Stimulated activated CD8-positive, alpha-beta memory T cell treated with anti-CD3 and anti-CD28 coated beads, Interleukin-7, amount 100 ng/mL, for 4 hours (primary cell): ENCODE results near the gene OBSCN.

Experiments
- DNase-seq, 2 donors: peaks; one replicate each; pipeline ENCODE4 v3.0.0-alpha.2; 2020; ENCODE audit warnings: low read depth in 2 of 2

Gene OBSCN

GRCh38 chr1:228276174-228276831 is 68.5 kb downstream of the OBSCN start:
- no peak for DNase-seq

DNA sequence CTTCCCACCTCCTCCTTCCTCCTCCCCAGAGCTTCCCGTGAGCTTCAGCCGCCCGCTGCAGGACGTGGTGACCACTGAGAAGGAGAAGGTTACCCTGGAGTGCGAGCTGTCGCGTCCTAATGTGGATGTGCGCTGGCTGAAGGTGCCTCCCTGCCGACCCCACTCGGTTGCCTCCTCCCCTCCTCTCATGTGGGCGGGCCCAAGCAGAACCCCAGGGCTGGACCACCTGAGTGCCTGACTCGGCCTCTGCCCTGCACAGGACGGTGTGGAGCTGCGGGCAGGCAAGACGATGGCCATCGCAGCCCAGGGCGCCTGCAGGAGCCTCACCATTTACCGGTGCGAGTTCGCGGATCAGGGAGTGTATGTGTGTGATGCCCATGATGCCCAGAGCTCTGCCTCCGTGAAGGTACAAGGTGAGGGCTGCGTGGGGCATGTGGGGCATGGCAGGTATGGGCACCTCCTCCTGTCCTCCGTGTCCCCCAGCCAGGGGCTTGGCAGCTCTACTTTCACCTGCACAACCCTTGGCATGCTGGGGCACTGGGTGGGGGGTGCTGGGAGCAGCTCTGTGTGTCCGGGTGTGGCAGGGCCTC is 69.2 kb downstream of the OBSCN start:
- DNase-seq, result no peak

- DNase-seq, result no peak
Measured at GRCh38 chr1:228277491-228278431, 69.9 kb downstream of the OBSCN start.

DNA sequence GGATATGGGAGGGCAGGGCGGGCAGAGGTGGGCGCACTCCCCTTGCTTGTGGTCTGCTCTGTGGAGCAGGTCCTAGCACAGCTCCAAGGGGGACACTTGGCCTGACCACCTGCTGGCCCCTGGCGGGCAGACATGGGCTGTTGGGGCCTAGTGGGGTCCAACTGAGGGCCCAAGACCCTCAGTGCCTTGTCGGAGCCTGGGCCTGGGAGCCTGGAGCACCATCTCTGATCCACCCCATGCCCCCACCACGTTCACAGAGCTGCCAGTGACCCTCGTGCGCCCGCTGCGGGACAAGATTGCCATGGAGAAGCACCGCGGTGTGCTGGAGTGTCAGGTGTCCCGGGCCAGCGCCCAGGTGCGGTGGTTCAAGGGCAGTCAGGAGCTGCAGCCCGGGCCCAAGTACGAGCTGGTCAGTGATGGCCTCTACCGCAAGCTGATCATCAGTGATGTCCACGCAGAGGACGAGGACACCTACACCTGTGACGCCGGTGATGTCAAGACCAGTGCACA is 70.6 kb downstream of the OBSCN start:
- DNase-seq, result no peak

DNA sequence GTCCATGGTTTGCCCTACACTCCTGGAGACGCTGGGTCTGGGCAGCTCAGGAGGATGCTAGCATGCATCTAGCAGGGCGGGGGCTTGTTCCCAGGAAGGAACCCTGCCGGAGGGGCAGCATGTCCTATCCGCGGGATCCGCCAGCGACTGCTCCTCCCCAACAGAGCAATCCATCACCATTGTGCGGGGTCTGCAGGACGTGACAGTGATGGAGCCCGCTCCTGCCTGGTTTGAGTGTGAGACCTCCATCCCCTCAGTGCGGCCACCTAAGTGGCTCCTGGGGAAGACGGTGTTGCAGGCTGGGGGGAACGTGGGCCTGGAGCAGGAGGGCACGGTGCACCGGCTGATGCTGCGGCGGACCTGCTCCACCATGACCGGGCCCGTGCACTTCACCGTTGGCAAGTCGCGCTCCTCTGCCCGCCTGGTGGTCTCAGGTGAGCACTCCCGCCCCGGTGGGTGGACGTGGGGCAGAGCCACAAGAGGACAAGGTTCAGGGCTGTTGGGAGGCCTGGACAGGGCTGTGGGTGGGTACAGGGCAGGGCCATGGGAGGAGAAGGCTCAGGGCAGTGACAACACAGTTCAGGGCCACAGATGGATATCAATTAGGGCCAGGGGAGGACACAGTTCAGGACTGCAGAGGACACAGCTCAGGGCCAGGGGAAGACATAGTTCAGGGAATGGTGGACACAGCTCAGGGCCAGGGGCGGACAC is 71.3 kb downstream of the OBSCN start:
- no peak for DNase-seq

DNA sequence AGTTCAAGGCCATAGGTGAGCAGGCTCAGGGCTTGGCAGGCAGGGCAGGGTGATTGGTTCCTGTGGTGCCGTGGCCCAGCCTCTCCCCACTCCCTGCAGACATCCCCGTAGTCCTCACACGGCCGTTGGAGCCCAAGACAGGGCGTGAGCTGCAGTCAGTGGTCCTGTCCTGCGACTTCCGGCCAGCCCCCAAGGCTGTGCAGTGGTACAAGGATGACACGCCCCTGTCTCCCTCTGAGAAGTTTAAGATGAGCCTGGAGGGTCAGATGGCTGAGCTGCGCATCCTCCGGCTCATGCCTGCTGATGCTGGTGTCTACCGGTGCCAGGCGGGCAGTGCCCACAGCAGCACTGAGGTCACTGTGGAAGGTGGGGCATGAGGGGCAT is 71.9 kb downstream of the OBSCN start:
- DNase-seq, result no peak

- no peak for DNase-seq
Measured at GRCh38 chr1:228280106-228280901, 72.5 kb downstream of the OBSCN start.

DNA sequence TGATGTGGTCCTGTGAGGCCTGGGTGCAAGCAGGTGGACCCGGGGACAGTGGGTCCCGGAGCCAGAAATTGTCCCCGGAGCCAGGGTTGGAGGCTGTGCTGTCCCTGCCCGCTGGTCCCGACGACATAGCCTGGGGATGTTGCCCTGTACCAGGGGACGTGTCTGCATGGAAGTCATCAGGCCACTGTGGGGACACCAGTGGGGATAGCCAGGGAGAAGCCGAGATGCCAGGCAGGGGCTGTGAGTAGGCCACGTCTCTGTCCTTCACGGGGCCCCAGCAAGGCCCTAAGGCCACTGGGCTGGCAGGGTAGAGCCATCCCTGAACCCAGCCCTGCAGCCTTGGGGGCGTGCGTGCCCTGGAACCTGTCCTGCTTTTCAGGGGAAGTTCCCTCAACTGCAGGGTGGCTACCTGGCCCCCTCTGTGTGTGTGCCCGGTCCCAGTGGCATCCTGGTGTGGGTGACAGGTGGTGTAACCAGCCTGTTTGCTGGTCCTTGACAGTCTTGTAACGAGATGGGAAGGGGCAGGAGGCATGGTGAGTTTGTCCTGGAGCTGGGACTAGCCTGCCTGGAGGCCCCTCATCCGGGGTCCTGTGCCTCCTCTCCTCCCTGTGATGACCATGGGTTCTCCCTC is 73.2 kb downstream of the OBSCN start:
- DNase-seq, result no peak

DNA sequence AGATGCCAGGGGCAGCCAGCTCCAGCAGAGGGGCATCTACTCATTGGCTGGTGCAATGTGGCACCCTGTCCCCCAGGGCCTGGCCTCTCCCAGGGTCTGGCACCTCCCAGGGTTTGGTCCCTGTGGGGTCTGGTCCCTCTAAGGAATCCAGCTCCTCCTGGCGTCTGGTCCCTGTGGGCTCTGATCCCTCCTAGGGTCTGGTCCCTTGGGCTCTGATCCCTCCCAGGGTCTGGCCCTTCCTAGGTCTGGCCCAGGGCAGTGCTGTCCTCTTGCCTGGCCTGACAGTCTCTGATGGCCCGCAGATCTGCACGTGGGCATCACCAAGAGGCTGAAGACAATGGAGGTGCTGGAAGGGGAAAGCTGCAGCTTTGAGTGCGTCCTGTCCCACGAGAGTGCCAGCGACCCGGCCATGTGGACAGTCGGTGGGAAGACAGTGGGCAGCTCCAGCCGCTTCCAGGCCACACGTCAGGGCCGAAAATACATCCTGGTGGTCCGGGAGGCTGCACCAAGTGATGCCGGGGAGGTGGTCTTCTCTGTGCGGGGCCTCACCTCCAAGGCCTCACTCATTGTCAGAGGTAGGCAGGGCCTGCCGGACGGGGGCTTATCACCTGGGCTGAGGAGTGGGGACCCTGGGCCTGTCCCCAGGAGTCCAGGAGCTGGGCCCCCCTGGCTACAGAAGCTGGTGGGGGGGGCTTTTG is 73.9 kb downstream of the OBSCN start:
- DNase-seq, result no peak

DNA sequence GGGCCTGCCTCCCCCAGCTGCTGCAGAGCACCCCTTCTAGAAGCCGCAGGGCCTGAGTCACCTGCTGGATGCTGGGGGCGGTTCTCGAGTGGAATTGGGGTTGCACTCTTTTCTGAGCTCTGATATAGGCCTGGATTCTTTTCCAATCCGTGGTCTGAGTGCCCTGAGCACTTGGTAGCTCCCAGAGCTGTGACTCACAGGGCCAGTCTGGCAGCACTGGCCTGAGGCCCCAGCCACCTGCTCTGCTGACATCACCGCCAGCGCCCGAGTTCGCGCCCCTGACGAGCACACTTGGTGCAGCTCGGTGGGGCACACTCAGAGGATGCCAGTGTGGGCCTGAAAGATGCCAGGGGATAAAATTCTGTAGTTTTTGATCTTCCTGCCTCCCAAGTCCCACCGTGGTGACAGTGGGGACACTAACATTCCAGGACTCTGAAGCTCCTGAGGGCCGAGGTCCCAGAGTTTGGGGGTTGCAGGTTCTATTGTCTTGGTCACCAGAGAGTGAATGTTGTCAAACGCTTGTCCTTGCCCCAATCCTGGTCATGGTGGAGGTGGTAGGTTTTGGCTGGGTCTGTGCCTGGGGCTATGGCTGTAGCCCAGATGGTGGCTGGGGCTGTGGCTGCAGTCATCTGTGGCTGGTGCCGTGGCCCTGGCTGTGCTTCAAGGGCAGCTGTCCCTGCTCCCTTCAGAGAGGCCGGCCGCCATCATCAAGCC is 74.6 kb downstream of the OBSCN start:
- DNase-seq, result no peak

GRCh38 chr1:228283043-228283371 is 75.2 kb downstream of the OBSCN start:
- DNase-seq, result no peak

- DNase-seq, result no peak
Measured at GRCh38 chr1:228283476-228284147, 75.8 kb downstream of the OBSCN start.

GRCh38 chr1:228284148-228284495 is 76.3 kb downstream of the OBSCN start:
- no peak for DNase-seq

DNA sequence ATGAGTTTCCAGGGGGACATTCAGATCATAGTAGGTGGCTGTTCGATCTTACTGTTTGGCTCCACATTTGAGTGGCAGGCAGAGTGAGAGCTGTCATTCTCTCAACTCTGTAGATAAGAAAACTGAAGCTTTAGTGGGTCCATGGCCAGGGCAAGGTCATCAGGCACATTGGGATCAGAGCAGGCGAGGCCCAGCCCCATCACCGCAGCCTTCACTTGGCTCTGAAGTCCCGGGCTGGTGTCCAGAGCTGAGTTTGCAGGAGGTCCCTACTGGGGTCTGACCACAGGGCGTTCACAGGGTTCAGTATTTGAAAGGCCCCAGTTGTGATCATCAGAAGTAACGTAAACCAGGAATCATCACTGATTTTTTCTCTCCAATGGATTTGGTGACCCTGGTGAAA is 76.7 kb downstream of the OBSCN start:
- no peak for DNase-seq

GRCh38 chr1:228285661-228286504 is 78.0 kb downstream of the OBSCN start:
- DNase-seq, result no peak

GRCh38 chr1:228286505-228287417 is 78.9 kb downstream of the OBSCN start:
- DNase-seq, result no peak
